Osteoblast (primary cell): ENCODE data around the gene TJAP1. TPM values are rescaled to one million over a fixed set of nuclear protein-coding genes. Genes with fewer than 3 reads are reported as not detected.

ENCODE experiments used
- DNase-seq: peaks from one replicate; pipeline ENCODE4 v3.0.0; 2011; ENCODE audit warnings: low spot score, mixed read lengths; ENCODE audit not compliant: insufficient read length; ENCODE audit errors: missing footprints
- H2AFZ ChIP-seq: 2 replicates; pipeline ENCODE4 v1.6.0; 2011; ENCODE audit warnings: mild to moderate bottlenecking, low read length
- H3K27ac ChIP-seq: 2 replicates; pipeline ENCODE4 v1.5.1; 2011; ENCODE audit warnings: mild to moderate bottlenecking, low read depth, low read length, moderate library complexity
- H3K27me3 ChIP-seq: 2 replicates; pipeline ENCODE4 v1.6.0; 2012; ENCODE audit warnings: mild to moderate bottlenecking, control low read depth, inconsistent platforms, low read length, moderate library complexity; ENCODE audit not compliant: insufficient read depth
- H3K36me3 ChIP-seq: 2 replicates; pipeline ENCODE4 v1.5.1; 2011; ENCODE audit warnings: mild to moderate bottlenecking, low read length, control low read depth, moderate library complexity; ENCODE audit not compliant: insufficient read depth
- H3K4me1 ChIP-seq: 2 replicates; pipeline ENCODE4 v1.5.1; 2011; ENCODE audit warnings: mild to moderate bottlenecking, low read length, control low read depth, moderate library complexity; ENCODE audit not compliant: insufficient read depth
- H3K4me2 ChIP-seq: 2 replicates; pipeline ENCODE4 v1.6.0; 2011; ENCODE audit warnings: mild to moderate bottlenecking, low read length; ENCODE audit not compliant: insufficient read depth
- H3K4me3 ChIP-seq: fragments of 200-600 bp; sonication (generic); 3 replicates; pipeline ENCODE4 v1.5.1; 2012; ENCODE audit warnings: mild to moderate bottlenecking, low read length, inconsistent platforms; ENCODE audit not compliant: insufficient read depth
- H3K79me2 ChIP-seq: 2 replicates; pipeline ENCODE4 v1.6.0; 2012; ENCODE audit warnings: mild to moderate bottlenecking, low read length, control low read depth, inconsistent platforms; ENCODE audit not compliant: insufficient read depth
- H3K9me3 ChIP-seq: 2 replicates; pipeline ENCODE4 v1.5.1; 2011; ENCODE audit warnings: low read depth, low read length, control low read depth
- H4K20me1 ChIP-seq: 2 replicates; pipeline ENCODE4 v1.6.0; 2012; ENCODE audit warnings: mild to moderate bottlenecking, low read length, control low read depth; ENCODE audit not compliant: insufficient read depth
- total RNA-seq: library from RNA; depleted of rRNA; stranded (reverse); fragments of >200 nt; gene quantifications from 2 replicates; pipeline ENCODE4 v1.2.3, GENCODE V29; 2012
- TF ChIP-seq, protein P1 (sequence below): IDR thresholded peaks from 2 replicates; pipeline ENCODE4 v1.5.1; 2011; ENCODE audit warnings: mild to moderate bottlenecking, low read depth, low read length, moderate library complexity; ENCODE audit errors: extremely low read depth

Gene TJAP1
- total RNA-seq, 1 donor, result 14.5 TPM

DNA sequence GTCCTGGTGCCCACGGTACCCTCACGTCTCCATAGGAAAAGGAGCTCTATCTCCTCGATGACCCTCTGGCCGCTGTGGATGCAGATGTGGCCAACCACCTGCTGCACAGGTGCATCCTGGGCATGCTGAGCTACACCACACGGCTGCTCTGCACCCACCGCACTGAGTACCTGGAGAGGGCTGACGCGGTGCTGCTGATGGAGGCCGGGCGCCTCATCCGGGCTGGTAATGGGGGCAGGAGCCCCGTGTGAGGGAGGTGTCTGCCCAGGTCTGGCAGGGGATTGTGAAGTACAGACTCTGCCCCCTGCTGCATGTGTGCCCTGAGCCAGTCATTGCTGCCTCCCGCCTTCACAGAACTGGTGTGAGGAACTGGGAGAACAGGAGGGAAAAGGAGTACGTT lies 34.4 kb upstream of the TJAP1 start:
- Histone ChIP-seq H3K27ac (no peak overlapping the region), H3K4me1 (no peaks in the 10 kb centered on the region), H3K4me2 (no peak overlapping the region)

DNA sequence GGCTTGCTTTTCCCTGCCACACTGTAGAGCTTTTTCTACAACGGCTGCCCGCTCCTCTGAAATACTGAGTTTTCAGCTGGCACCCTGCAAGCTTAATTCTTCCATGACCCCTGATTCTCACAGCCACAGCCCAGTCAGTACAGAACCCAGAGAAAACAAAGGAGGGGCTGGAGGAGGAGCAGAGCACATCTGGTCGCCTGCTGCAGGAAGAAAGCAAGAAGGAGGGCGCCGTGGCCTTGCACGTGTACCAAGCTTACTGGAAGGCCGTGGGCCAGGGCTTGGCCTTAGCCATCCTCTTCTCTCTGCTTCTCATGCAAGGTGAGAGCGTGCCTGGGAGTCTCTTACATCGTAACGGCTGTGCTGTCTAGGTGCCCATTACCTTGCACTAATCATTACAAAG lies 33.3 kb upstream of the TJAP1 start:
- TF ChIP-seq, protein P1, sequence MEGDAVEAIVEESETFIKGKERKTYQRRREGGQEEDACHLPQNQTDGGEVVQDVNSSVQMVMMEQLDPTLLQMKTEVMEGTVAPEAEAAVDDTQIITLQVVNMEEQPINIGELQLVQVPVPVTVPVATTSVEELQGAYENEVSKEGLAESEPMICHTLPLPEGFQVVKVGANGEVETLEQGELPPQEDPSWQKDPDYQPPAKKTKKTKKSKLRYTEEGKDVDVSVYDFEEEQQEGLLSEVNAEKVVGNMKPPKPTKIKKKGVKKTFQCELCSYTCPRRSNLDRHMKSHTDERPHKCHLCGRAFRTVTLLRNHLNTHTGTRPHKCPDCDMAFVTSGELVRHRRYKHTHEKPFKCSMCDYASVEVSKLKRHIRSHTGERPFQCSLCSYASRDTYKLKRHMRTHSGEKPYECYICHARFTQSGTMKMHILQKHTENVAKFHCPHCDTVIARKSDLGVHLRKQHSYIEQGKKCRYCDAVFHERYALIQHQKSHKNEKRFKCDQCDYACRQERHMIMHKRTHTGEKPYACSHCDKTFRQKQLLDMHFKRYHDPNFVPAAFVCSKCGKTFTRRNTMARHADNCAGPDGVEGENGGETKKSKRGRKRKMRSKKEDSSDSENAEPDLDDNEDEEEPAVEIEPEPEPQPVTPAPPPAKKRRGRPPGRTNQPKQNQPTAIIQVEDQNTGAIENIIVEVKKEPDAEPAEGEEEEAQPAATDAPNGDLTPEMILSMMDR, result no peak
- H3K4me2 ChIP-seq, result no peak overlapping the region
- DNase-seq, result no peak

More for the DNA sequence above, 34.4 kb upstream of the TJAP1 start:
- TF ChIP-seq, protein P1, result no peak
- Histone ChIP-seq H4K20me1 (no peaks in the 10 kb centered on the region), H3K9me3 (no peaks in the 10 kb centered on the region), H2AFZ (no peak overlapping the region), H3K4me3 (no peak overlapping the region), H3K27me3 (no peaks in the 10 kb centered on the region), H3K36me3 (peaks cover 41% of the 10 kb centered on the region), H3K79me2 (no peaks in the 10 kb centered on the region)
- DNase-seq, result no peak

DNA sequence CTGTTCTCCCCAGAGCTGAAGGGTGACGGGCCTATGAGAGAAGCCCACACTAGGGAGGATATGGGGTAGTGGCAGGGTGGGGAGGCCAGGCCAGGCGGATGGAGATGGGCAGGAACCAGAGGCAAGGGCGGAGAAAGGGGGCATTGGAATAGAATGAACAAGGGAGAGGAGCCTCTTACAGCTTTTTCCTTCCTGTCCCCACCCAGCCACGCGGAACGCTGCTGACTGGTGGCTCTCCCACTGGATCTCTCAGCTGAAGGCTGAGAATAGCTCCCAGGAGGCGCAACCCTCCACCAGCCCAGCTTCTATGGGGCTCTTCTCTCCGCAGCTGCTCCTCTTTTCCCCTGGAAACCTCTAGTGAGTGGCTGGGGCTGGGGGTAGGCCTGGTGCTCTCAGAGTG lies 32.8 kb upstream of the TJAP1 start:
- Histone ChIP-seq H3K4me1 (no peaks in the 10 kb centered on the region), H4K20me1 (no peaks in the 10 kb centered on the region), H3K4me2 (no peak overlapping the region), H3K27me3 (no peaks in the 10 kb centered on the region), H3K4me3 (no peak overlapping the region), H2AFZ (no peak overlapping the region), H3K79me2 (no peaks in the 10 kb centered on the region), H3K36me3 (peaks cover 45% of the 10 kb centered on the region), H3K9me3 (no peaks in the 10 kb centered on the region), H3K27ac (no peak overlapping the region)
- TF ChIP-seq, protein P1, result no peak
- no peak for DNase-seq

More for the DNA sequence above, 33.3 kb upstream of the TJAP1 start:
- peaks cover 41% of the 10 kb centered on the region for H3K36me3 ChIP-seq
- H3K9me3 ChIP-seq, result no peaks in the 10 kb centered on the region
- H3K4me3 ChIP-seq, result no peak overlapping the region
- no peak overlapping the region for H2AFZ ChIP-seq
- H3K27me3 ChIP-seq, result no peaks in the 10 kb centered on the region
- no peaks in the 10 kb centered on the region for H3K4me1 ChIP-seq
- H3K79me2 ChIP-seq, result no peaks in the 10 kb centered on the region
- H3K27ac ChIP-seq, result no peak overlapping the region
- H4K20me1 ChIP-seq, result no peaks in the 10 kb centered on the region

DNA sequence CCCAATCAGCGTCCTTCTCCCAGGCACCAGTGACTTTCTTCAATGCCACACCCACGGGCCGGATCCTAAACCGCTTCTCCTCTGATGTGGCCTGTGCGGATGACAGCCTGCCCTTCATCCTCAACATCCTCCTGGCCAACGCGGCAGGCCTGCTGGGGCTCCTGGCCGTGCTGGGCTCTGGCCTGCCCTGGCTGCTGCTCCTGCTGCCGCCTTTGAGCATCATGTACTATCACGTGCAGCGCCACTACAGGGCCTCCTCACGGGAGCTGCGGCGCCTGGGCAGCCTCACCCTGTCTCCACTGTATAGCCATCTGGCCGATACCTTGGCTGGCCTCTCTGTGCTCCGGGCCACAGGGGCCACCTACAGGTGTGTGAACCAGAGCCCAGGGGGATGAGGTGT lies 31.8 kb upstream of the TJAP1 start:
- TF ChIP-seq, protein P1, result no peak
- Histone ChIP-seq H3K79me2 (no peaks in the 10 kb centered on the region), H4K20me1 (no peaks in the 10 kb centered on the region), H3K4me3 (no peak overlapping the region), H3K27ac (no peak overlapping the region), H2AFZ (no peak overlapping the region), H3K4me2 (no peak overlapping the region), H3K4me1 (no peaks in the 10 kb centered on the region), H3K9me3 (no peaks in the 10 kb centered on the region), H3K27me3 (no peaks in the 10 kb centered on the region), H3K36me3 (peaks cover 49% of the 10 kb centered on the region)
- no peak for DNase-seq
